Measurements from ENCODE around the gene RAD51C. TPM values are rescaled to one million over a fixed set of nuclear protein-coding genes. Genes with fewer than 3 reads are reported as not detected.

RAD51C gene
- 20.2 and 29.2 TPM in 2 replicates for total RNA-seq

DNA sequence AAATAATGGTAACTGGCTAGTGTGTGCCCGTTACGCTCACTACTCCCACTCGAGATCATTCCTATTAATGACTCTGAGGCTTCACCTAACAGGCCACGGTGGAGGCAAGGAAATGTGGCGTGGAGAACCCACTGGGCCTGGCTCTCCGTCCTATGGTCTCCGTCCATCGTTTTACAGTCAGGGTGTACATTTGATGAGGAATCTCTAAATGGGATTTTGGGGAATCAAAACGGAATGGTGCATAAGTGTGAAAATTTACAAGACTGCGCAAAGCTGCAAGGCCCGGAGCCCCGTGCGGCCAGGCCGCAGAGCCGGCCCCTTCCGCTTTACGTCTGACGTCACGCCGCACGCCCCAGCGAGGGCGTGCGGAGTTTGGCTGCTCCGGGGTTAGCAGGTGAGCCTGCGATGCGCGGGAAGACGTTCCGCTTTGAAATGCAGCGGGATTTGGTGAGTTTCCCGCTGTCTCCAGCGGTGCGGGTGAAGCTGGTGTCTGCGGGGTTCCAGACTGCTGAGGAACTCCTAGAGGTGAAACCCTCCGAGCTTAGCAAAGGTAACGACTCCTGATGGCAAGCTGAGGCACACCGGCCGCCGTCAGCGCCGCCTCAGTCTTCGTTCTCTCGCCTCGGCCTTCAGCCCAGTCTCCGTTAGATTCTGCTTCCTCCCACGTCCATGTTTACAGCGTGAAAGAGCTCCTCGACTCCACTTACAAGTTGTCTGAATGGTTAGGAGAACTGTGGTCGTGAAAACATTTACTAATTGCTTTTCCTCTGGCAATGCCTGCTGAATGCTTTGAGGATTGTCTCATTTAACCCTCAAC, at the start of gene RAD51C:
Gene RAD51C (plus strand): TSS at position 364 of the 817 bp plus-strand sequence. CDS start 42 bp downstream, at position 406.

DNA sequence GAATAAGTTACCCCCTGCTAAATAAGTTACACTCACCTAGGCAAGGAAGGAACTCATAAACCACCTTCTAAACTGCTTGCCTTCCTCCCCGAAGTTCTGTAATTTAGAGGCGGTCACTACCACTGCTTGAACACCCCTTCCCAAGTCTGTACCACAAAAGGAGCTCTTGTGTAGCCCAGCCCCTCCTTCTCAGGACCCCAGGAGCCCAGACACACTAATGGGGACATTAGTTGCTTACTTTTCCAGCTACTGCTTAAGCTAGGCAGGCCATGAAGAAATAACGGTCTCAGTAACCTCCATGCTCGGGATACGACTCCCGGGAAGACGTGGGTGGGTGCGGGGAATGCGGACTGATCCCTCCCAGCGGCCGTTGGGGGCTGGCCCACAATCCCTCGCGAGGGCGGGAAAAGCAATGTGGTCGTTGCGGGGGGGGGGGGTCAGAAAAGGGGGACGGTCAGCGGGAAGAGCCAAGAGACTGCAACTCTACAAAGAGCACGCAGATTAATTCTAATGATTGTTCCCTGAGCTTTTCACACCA, 632 bp upstream of the RAD51C start, which contains the start of gene TEX14:
Gene TEX14 (minus strand): TSS at position 345 of the 538 bp plus-strand sequence. CDS start 40,044 bp downstream, outside the sequence.

DNA sequence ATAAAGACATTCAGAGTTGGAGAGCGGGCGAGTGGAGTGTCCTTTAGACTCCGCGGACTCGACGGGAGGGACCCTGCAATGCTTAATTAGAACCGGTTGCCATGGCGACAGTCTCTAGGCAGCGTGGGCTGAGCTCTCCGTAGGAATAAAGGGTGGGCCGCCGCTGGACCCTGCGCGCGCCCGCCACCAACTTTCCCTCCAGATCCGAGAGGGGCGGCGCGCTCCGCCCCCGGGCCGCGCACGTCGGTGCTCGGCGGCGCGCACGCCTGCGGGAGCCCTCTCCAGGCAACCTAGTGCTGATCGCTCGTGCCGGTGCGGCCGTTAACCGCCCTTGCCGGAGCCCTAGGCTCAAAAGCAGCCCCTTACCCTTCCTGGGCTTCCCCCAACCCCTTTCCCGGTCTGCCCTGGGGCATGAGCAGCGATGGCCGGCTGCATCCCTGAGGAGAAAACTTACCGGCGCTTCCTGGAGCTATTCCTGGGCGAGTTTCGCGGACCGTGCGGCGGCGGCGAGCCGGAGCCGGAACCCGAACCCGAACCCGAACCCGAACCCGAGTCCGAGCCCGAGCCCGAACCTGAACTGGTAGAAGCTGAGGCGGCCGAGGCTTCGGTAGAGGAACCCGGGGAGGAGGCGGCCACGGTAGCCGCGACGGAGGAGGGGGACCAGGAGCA, 63.3 kb downstream of the RAD51C start, which contains the start of gene PPM1E:
Gene PPM1E (plus strand): TSS at position 278 of the 669 bp plus-strand sequence.

Other genes starting within 250 kb of the RAD51C start
- gene HSF5, start 204.2 kb upstream of the RAD51C start, total RNA-seq = under 0.01 and 0.06 TPM in 2 replicates
- 30.0 and 43.7 TPM in 2 replicates for gene MTMR4, start 178.0 kb upstream of the RAD51C start, total RNA-seq
- under 0.01 TPM in 1 of 2 replicates, not detected in the other for gene TEX14, start 557 bp upstream of the RAD51C start, total RNA-seq
- gene PPM1E, start 63.3 kb downstream of the RAD51C start, total RNA-seq = under 0.01 and 0.06 TPM in 2 replicates

Data from bladder microvascular endothelial cell (primary cell).